ENCODE measurements around the gene DLG2.
"Not testable (repeated sequence)": the region's sequence is repeated elsewhere in the genome, so short reads cannot be mapped to it uniquely, and the experiment has no call there.

The DLG2 gene

DNA sequence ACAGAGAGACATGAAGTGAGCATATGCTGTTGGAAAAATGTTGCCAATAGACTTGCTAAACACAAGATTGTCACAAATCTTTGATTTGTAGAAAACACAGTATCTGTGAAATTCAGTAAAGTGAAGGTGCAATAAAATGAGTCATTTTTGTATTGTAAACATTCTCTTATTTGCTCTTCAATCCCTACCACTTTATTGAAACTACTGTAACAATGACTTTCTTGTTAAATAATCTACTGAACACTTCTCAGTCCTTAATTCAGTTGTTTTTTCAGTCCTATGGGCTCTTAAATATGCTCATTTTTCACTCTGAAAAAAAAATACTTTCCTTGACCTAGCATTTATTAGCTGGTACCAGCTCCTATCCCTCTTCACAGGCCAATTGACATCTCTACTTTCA is 531.9 kb downstream of the DLG2 start:
- DNase-seq, result no peak

DNA sequence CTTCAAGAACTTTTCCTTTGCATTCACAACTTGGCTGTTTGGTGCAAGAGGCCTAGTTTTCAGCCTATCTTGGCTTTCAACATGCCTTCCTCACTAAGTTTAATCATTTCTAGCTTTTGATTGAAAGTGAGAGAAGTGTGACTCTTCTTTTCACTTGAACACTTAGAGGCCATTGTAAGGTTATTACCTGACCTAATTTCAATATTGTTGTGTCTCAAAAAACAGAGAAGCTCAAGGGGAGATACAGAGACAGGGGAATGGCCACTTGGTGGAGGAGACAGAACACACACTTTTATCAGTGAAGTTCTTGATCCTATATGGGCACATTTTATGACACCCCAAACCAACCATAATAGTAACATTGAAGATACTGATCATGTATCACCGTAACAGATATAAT is 532.3 kb downstream of the DLG2 start:
- DNase-seq, result no peak

DNA sequence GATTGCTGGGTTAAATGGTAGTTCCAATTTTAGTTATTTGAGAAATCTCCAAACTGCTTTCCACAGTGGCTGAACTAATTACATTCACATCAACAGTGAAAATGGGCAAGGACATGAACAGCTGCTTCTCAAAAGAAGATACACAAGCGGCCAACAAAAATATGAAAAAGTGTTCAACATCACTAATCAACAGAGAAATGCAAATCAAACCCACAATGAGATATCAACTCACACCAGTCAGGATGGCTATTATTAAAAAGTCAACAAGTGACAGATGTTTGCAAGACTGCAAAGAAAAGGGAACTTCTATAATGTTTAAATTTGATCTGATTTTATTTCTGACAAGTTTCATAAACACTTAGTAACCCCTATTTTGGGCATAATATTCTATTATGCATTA is 537.5 kb downstream of the DLG2 start:
- no peak for DNase-seq

DNA sequence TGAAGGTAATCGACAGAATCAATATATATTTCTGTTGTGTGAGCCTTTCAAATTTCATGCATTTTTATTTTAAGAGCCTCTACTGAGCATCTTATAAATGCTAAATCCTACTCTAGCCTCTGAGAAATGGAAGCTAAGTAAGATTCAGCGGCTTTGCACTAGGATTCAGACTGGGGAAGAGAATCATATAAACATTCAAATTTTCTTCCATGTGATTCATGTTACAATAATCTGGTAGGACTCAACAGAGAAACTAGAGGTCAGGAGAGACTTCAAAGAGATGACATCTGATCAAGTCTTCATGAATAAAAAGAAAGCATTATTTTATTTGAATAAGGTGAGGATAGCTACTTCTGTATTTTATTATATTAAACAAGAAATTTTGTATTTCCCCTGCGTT is 538.9 kb downstream of the DLG2 start:
- DNase-seq, result no peak

DNA sequence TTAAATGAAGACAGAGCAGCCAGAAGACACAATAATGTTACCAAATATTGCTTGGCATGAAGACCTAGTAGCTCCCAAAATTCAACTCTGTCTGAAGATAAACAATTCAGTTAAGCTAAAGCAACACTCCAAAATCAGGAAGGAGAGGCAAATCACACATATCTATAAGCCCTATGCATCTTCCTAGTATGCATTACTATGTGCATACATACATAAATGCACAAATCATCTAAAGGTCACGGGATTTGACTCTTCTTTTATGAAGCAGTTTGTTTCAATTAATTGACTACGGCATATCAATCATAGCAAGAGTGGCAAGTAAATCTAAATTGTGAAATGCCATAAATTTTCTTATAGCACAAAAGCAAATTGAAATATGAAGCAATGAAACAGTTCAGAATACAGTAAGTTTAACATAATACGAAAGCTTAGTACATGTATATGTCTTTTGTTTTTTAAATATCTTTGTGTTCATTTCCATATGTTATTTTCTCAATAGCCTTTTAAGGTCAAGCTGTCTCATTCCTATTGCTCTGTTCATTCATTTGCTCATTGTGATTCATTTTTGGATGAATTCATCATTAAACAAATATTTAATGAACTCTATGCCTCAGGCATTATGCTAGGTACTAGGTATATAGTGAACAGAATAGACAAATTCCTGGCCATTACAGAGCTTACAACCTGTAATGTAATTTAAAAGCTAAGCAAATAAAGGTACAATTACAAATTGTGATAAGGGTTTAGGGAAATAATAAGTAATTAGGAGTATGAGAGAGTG is 540.5 kb downstream of the DLG2 start:
- no peak for DNase-seq

DNA sequence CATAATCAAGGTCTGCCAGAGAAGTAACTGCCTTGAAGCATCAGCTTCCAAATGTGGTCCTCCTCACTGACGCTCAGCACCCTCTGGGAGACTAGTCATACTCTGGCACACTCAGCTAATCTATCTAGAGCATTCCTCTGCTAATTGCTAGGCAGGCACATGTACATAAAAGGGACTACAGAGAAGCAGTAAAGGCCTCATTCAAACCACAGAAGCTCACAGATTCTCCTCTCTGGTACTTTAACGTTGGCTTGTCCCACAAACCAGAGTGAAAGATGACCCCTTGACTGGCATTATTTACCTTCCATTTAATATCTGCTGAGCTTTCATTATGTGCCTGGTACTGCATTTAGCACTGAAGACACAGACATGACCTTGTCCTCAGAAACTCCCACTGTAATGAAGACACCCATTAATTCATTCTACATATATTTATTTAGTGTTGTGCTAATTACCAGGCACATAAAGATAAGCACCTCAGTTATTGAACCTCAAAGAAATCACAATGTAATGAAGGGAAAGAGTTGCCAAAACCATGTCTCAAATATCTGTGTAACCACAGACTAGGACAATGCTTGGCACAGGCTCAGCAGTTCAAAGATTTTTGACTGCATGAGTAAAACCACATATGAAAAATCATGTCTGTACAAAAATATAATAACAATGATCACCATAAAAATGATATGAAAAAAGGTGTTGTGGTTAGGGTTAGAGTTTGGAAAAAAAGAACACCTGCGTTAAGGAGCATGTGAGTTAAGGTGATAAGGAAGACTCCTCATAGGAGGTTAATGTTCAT is 550.4 kb downstream of the DLG2 start:
- DNase-seq, result no peak

DNA sequence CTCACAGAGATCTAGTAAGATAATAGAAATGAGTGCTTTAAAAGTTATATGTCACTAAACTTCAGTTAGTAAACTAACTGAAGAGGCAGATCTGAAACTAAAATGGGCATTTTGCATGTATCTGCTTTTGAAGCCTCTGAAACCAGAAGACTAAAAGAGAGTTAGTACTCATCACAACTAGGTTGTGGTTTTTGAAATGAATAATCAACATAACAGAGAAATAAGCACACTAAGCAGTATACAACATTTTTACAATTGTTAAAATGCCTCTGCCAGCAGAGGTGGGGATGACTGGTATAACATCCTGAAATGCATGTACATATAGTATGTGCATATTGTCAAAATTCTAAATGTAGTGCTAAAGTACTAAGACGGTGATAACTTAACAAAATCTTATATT is 564.5 kb downstream of the DLG2 start:
- no peak for DNase-seq

DNA sequence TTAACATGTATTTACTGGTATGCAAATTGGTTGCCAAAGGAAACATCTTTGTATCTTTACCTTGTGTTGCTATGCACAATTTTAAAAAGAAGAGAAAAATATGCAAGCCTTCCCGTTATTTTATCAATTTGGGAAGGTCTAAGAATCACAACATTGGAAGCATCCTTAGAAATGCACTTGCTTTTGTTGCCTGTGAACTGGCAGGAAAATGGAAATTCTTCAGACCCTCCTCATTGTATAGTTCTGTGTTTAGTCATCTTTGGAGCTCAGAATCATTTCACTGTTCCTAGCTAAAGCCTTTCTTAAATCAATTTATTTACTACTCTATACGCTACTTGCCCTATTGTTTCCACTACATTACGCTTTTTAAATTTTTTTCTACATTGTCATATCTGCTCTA is 574.5 kb downstream of the DLG2 start:
- no peak for DNase-seq

DNA sequence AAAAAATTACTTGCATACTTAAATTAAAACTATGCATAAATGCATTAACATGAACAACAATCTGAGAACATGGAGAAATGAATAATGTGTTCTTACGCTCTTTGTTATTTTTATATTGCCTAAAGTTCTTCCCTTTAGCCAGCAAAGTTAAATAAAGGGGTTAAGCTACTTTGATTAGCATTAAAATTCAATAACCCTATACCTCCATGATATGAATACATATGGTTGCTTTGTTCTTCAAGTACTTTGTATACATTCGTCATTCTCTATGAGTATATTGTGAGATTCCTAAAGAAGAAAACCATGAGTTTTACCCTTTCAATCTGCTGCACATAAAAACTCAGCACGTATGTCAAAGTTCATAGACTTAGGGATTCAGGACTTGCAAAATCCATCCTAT is 578.3 kb downstream of the DLG2 start:
- no peak for DNase-seq

DNA sequence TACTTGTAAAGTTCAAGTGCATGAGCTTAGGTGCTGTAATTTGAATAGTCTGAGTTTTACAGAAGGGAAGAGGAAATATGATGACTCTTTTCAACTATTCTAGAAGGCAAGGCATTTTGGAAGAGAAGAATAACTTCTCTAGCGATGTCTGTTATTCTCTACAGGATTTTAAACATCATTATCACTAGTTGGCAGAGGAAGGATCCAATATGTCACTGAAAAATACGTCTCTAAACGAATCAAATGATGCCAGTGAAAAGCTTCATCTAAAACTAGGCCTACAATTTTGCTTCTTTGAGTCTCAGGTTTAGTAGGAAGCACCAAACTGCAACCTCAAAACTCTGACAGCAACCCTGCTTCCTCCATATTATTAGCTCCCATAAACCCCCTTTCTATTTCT is 581.4 kb downstream of the DLG2 start:
- DNase-seq, result no peak

DNA sequence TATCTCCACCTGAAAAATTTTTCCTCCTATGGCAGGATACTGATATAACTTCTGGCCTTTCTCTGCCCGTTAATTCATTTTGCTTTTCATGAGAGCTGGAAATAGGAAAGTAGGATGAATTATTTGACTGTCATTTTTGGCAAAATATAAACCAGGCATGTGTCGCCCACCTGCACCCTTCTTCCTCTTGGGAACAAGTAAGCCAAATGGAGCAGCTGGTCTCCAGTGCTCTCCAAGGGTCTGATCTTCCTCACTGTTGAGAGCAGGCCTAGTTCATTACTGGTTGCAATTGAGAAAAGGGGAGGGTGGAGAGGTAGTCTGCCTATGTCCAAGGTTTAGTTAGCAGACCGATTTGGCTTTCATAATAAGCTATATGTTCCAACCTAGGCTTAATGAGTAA is 582.2 kb downstream of the DLG2 start:
- DNase-seq, result no peak

DNA sequence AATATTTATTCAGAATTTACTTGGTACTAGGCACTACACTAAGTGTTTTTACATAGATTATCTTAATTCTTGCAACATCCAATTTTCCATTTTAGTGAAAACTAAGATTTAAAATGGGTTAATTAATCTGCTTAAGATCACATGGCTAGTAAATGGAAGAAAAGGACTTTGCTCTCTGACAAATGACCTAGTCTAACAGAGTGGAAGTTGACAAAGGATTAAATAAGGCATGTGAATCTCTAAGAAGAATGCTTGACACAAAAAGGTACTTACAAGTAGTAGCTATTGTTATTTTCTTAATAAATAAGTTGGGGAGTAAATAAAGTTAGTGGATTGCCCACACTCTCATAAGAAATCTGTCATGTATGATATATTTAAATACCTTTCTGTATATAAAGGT is 584.8 kb downstream of the DLG2 start:
- no peak for DNase-seq

DNA sequence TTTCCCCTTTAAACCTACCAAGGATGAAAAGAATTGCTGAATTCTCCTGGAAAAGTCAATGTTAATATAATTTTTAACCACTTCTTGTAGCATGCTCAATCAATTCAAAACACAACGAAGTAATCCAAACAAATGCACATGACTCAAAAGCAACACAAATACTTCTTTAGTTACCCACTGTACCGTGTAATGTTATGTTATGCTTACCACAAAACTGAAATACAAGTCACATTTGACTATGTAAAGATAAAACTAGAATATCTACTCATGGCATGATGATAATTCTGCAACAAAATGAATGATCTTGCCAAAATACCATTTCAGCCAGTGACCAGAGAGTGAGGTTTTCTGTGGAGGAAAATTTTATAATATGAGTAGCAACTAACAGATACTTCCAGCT is 587.0 kb downstream of the DLG2 start:
- no peak for DNase-seq

DNA sequence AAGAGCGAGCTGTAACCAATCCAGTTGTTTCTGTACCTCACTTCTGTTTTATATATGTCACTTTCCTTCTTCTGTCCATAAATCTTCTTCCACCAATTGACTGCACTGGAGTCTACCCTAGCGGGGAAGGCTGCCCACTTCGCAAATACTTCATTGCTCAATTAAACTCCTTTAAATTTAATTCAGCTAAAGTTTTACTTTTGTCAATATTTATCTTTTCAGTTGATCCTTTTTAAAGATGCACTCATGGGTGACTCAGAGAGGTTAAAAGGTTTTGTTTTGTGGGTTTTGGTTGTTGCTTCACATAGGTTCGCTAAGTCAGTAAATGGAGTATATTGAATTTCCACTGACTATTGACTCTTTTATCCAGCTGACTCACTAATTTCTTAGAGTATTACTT is 597.2 kb downstream of the DLG2 start:
- no peak for DNase-seq

DNA sequence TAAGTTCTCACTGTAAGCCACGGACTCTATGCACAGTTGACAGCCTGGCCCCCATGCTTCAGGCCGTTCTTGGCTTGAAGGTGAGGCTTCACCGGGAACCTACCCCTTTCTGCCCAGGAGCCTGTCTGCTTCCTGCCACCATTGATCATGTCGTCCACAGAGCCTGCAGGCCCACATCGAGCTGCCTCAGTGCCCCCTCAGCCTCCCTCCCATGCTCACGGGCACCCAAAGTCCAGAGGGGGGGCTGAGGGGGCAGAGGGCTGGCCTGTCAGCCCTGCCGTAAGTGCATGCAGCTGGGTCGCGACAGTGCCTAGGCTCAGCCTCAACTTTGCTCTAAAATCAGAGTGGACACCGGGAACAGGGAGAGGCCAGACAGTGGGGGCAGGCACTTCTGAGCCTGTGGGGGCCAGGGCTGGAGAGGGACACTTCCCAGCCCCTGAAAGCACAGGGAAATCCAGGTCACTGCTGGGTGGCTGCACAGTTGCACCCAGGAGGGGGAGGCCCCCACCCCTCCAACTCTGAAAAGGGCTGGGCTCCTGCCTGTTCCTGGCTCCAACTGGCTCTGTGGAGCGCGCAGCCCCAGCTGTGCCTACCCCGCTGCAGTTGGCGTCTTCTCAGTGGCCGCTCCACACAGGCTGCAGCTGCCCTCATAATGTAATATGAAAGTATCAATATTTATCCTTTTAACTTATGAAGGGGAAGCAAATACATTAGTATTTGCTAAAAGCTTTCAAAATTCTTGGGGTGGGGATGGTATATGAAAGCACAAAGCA is 598.6 kb downstream of the DLG2 start:
- no peak for DNase-seq

DNA sequence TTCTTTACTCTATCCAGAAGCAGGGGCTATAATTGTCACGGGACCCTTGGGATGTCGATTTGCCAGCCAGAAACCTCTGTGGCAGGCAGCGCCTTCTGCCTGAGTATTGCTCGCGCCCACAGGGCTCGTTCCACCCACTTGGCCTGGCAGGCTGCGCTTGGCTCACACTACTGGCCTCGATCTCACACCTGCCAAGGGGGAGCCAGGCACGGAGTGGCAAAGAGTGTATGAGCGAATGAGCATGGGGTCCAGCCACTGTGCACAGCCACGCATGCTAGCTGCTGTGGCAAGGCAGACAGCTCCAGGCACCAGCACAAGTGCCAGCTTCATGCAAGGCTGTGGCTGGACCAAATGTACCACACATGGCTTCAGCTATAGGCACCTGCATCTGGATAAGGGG is 599.8 kb downstream of the DLG2 start:
- DNase-seq, result no peak

DNA sequence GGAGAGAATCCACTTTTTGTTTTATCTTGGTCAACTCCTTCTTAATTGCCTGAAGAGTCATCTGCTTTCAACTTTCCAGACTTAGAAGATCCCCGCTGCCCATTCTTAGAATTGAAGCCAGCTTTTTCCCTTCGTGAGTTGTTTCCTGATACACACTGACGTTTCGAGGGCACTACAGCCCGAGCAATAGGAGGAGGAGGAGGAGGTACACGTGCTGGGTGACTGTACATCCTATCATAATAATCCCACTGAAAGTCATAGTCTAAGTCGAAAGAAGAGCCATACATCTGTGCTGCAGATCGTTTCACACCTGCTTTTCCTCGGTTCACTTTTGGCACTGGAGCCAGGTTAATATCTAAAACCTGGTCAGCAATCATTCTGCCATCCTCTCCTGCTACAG is 606.1 kb downstream of the DLG2 start:
- no peak for DNase-seq

DNA sequence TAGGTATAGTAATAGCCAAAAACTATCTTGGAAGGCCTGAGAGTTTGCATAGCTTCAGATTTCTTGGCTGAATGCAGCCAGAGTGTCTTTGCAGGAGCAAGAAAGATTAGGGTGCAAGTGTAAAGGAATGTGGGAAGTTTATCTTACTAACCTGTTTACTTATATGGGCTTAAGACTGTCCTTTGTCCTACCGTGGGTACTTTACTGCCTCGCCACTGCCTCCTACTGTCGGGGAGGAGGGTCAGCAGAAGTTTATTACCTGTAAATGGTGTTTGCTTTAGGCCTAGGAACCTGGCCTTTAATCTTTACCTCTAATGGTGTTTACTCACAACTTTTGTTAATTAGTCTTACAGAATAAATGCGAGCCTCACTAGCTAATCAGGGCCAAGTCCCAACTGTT is 633.8 kb downstream of the DLG2 start:
- DNase-seq, result no peak

DNA sequence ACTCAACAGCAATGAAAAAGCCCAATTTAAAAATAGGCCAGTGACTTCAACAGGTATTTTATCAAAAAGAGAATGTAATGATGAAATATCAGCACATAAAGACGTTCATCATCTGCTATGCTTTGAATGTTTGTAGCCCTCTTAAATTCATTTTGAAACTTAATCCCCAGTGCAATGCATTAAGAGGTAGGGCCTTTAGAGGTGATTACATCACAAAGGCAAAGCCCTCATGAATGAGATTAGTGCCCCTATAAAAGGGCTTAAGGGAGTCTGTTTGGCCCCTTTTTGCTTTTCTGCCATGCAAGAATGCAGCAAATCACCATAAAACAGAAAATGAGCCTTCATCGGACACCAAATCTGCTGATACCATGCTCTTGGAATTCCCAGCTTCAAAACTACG is 637.0 kb downstream of the DLG2 start:
- no peak for DNase-seq

DNA sequence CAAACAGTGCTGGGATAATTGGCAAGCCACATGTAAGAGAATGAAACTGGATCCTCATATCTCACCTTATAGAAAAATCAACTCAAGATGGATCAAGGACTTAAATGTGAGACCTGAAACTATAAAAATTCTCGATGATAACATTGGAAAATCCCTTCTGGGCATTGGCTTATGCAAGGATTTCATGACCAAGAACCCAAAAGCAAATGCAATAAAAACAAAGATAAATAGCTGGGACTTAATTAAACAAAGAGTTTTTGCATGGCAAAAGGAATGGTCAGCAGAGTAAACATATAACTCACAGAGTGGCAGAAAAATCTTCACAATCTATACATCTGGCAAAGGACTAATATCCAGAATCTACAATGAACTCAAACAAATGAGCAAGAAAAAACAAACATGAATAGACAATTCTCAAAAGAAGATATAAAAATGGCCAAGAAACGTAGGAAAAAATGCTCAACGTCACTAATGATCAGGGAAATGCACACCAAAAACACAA is 639.4 kb downstream of the DLG2 start:
- not testable (repeated sequence) for DNase-seq

DNA sequence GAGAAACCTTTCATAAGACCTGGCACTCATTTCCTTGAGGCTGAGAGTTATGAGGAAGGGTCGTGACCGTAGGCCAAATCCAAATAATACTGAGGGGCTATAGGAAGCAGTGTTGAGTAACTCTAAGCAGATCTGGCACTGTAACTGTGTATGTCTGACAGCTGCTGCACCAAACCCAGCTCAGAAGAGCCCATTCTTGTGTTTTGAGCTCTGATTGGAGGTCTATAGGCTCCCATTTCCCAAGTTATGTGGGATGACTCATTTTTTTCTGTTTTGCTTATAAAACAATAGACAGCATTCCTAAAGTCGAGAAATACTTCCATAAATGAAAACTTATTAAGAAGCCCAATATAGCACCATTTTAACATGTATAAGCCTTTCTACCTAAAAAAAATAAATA is 645.8 kb downstream of the DLG2 start:
- DNase-seq, result no peak

DNA sequence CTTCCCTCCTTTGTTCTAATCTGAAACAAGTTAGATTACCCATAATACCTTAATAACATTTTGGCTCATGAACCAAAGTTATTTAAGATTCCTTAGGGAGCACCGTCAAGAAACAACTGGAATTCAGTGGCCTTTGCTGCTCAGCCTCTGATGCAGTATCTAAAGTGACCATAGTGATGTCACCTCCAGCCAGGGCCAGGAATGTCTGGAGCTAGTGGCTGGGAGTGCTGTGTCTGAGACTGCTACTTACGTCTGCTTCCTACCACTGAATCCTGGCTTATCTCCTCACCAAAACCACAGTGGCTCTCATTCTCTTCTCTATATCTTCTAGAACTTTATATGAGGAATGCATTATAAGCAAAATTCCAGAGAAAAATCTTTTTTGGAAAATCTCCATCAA is 658.0 kb downstream of the DLG2 start:
- no peak for DNase-seq

DNA sequence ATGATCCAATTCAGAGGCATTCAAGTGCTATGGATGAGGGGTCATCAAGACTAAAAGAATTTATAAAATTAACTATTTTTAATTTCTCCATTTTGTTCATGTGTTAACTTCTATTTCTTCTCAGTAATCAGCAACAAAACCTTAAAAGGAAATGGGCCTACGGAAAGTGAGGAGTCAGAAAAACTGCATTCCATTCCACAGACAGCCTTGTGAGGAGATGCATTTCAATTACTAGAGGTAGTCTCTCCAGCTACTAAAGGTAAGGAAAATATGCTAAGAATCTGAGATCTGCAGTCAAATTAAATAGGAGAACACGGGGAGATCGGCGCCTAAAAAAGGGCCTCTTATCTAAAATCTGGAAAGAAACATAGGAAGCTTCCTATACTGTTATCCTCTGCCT is 661.7 kb downstream of the DLG2 start:
- DNase-seq, result no peak

DNA sequence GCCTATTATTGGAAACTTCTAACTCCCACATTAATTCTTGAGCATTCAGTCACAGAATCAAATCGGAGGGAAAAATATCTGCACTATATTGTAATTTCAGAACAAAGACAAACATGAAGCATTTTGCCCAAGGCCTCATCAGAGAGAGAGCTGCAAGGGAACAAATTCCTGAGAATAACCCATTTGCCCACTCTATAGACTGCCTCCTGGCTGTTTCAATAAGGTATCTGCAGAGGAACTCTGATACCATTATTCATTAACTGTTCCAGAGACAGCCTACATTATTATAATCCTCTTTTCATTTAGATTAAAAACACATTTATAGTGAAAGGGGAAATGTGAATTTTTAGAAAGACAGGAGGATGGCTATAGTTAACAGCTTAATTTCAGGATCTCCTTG is 663.9 kb downstream of the DLG2 start:
- DNase-seq, result no peak

Data from stimulated activated CD4-positive, alpha-beta T cell treated with anti-CD3 and anti-CD28 coated beads, Interleukin-12 subunit alpha, Interleukin-12 subunit beta, amount 100 ng/mL, for 4 hours (primary cell).